Keratinocyte (primary cell): Measurements from ENCODE around the gene ARHGAP10. TPM values are rescaled to one million over a fixed set of nuclear protein-coding genes. Genes with fewer than 3 reads are reported as not detected.

Source experiments
- DNase-seq: peaks from one replicate; pipeline ENCODE4 v3.0.0-alpha.2; 2011; ENCODE audit warnings: low read depth, missing footprints, low spot score
- FAIRE-seq: peaks from 2 replicates; lab custom pipeline; 2011; peaks lifted over from hg19 to GRCh38; lab: Jason Lieb, UNC
- H2AFZ ChIP-seq: 2 replicates; pipeline ENCODE4 v1.6.0; 2012; ENCODE audit warnings: low read length, control low read depth, inconsistent platforms; ENCODE audit not compliant: control insufficient read depth
- H3K27ac ChIP-seq: 2 replicates; pipeline ENCODE4 v1.5.1; 2011; ENCODE audit warnings: low read length; ENCODE audit not compliant: control insufficient read depth, insufficient read depth
- H3K27me3 ChIP-seq: 3 replicates; pipeline ENCODE4 v1.6.0; 2011; ENCODE audit warnings: low read length; ENCODE audit not compliant: control insufficient read depth, insufficient read depth; ENCODE audit errors: extremely low read depth
- H3K36me3 ChIP-seq, 2 experiments: 2 replicates in 1 of 2; 3 replicates in 1 of 2; pipeline ENCODE4 v1.5.1; 2011; ENCODE audit warnings: low read length in 2 of 2, mild to moderate bottlenecking in 1 of 2; ENCODE audit not compliant: control insufficient read depth in 2 of 2, insufficient read depth in 2 of 2; ENCODE audit errors: extremely low read depth in 1 of 2
- H3K4me1 ChIP-seq: 3 replicates; pipeline ENCODE4 v1.5.1; 2011; ENCODE audit warnings: low read length; ENCODE audit not compliant: control insufficient read depth, insufficient read depth; ENCODE audit errors: extremely low read depth
- H3K4me2 ChIP-seq: 3 replicates; pipeline ENCODE4 v1.6.0; 2011; ENCODE audit warnings: low read depth, low read length; ENCODE audit not compliant: control insufficient read depth, insufficient read depth; ENCODE audit errors: extremely low read depth
- H3K4me3 ChIP-seq, 3 experiments: fragments of 200-600 bp in 1 of 3; sonication (generic) in 1 of 3; 2 replicates in 2 of 3; 3 replicates in 1 of 3; pipeline ENCODE4 v1.5.1; 2011 to 2016; ENCODE audit warnings: low read length in 3 of 3, mild to moderate bottlenecking in 3 of 3, control low read depth in 2 of 3, inconsistent platforms in 1 of 3, low read depth in 1 of 3, mixed read lengths in 1 of 3, mixed run types in 1 of 3, moderate library complexity in 1 of 3; ENCODE audit not compliant: control insufficient read depth in 2 of 3, insufficient read depth in 2 of 3; ENCODE audit errors: extremely low read depth in 1 of 3
- H3K79me2 ChIP-seq: 2 replicates; pipeline ENCODE4 v1.6.0; 2012; ENCODE audit warnings: low read length; ENCODE audit not compliant: control insufficient read depth, insufficient read depth
- H3K9ac ChIP-seq: 3 replicates; pipeline ENCODE4 v1.6.0; 2011; ENCODE audit warnings: low read length; ENCODE audit not compliant: control insufficient read depth, insufficient read depth; ENCODE audit errors: extremely low read depth
- H3K9me1 ChIP-seq: 3 replicates; pipeline ENCODE4 v1.6.0; 2011; ENCODE audit warnings: low read length; ENCODE audit not compliant: control insufficient read depth, insufficient read depth; ENCODE audit errors: extremely low read depth
- H3K9me3 ChIP-seq: 2 replicates; pipeline ENCODE4 v1.5.1; 2012; ENCODE audit warnings: low read depth, low read length; ENCODE audit not compliant: control insufficient read depth
- H4K20me1 ChIP-seq: 3 replicates; pipeline ENCODE4 v1.6.0; 2011; ENCODE audit warnings: low read length; ENCODE audit not compliant: control insufficient read depth, insufficient read depth; ENCODE audit errors: extremely low read depth
- EZH2 ChIP-seq: IDR thresholded peaks from one replicate; pipeline ENCODE4 v1.6.1; 2012; ENCODE audit warnings: inconsistent platforms, mild to moderate bottlenecking, low read length, moderate library complexity
- dilution Hi-C: fragments of 300-500 bp; cut with MboI; formaldehyde crosslinking; loops from one replicate; pipeline ENCODE4 v1.7.0; 2020; ENCODE audit warnings: low sequenced_read_pairs; ENCODE audit not compliant: extremely low pct_ligation_motif_present
- polyA plus RNA-seq, 5 experiments: library from polyadenylated mRNA; depleted of rRNA in 3 of 5; stranded (reverse) in 3 of 5; stranded (forward) in 1 of 5; unstranded in 1 of 5; fragments of >200 nt; gene quantifications; 1 replicate in 1 of 5; 2 replicates in 3 of 5; 3 replicates in 1 of 5; pipeline versions ENCODE4 v1.2.1 to v1.2.3, GENCODE V29; 2011 to 2012; ENCODE audit warnings: missing spikeins in 2 of 5, low read depth in 1 of 5, low replicate concordance in 1 of 5
- TF ChIP-seq, protein P1 (sequence below), 3 experiments: IDR thresholded peaks in 1 of 3; conservative IDR thresholded peaks in 1 of 3; optimal IDR thresholded peaks in 1 of 3; 2 replicates in 2 of 3; 3 replicates in 1 of 3; pipeline versions ENCODE3 to v1.5.1; 2011; ENCODE audit warnings: low read length in 3 of 3, mild to moderate bottlenecking in 3 of 3, moderate library complexity in 2 of 3, control low read depth in 1 of 3, inconsistent platforms in 1 of 3; ENCODE audit not compliant: insufficient read depth in 2 of 3; ENCODE audit errors: extremely low read depth in 1 of 3

Gene ARHGAP10
- polyA plus RNA-seq, 1 donor (not counting 4 experiments of a cell fraction or from before 2014, with no cell fraction given), result 18.7 TPM

DNA sequence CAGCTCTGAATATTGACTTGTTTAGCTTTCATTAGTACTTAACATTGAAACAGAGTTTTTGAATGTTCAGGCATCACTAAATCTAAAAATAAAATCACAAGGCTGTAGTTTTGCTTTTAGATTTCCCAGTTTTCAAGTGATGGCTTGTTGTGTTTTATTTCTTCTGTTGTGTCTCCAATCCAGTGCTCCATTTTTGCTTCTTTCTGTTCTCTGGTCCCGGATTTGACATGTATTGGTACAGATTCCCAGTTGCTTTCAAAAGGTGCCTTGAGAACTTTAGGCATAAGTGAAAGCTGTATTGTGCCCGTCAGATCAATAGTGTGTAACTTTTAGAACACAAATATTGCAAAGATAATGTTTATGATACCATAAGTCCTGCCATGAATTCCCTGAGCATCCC lies 53.2 kb downstream of the ARHGAP10 start:
- Histone ChIP-seq H3K27ac (no peak overlapping the region), H3K79me2 (peaks cover 56% of the 10 kb centered on the region), H3K9me1 (peaks cover 2% of the 10 kb centered on the region), H2AFZ (no peak overlapping the region), H3K4me3 (no peak overlapping the region), H3K27me3 (no peaks in the 10 kb centered on the region), H3K4me2 (no peak overlapping the region), H3K9me3 (no peaks in the 10 kb centered on the region), H3K4me1 (peaks cover 37% of the 10 kb centered on the region), H4K20me1 (no peaks in the 10 kb centered on the region), H3K9ac (no peak overlapping the region), H3K36me3 (no peaks in the 10 kb centered on the region)
- TF ChIP-seq EZH2, result no peak
- TF ChIP-seq, protein P1, sequence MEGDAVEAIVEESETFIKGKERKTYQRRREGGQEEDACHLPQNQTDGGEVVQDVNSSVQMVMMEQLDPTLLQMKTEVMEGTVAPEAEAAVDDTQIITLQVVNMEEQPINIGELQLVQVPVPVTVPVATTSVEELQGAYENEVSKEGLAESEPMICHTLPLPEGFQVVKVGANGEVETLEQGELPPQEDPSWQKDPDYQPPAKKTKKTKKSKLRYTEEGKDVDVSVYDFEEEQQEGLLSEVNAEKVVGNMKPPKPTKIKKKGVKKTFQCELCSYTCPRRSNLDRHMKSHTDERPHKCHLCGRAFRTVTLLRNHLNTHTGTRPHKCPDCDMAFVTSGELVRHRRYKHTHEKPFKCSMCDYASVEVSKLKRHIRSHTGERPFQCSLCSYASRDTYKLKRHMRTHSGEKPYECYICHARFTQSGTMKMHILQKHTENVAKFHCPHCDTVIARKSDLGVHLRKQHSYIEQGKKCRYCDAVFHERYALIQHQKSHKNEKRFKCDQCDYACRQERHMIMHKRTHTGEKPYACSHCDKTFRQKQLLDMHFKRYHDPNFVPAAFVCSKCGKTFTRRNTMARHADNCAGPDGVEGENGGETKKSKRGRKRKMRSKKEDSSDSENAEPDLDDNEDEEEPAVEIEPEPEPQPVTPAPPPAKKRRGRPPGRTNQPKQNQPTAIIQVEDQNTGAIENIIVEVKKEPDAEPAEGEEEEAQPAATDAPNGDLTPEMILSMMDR (optimal IDR thresholded peaks at IDR 0.05 in 1 of 3, IDR thresholded peaks at IDR 0.05 in 1 of 3, conservative IDR thresholded peaks at IDR 0.05 in 1 of 3; ENCODE audit: extremely low read depth in 1 of 3, insufficient read depth in 2 of 3, low read length in 3 of 3), result no peak
- dilution Hi-C loops, result no loop called here
- FAIRE-seq, result peak; percentile 62
- no peak for DNase-seq

DNA sequence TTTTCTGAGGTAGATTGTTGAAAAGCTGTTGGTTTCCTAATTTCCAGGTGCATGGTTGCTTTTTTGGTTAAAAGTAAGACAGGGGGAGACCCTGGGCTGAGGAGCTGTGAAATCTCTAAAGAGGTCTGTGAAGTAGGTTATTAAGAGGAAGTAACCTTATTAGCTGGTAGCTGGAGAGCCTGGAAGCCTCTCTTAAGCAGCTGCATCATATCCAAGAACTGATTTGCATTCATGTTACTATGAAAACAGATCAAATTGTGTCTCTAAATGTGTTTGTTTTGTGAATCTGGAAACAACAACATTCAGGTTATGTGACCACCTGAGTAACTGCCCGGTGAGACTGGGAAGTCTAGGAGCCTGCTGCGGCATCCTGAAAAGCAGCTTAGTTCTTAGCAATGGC lies 54.1 kb downstream of the ARHGAP10 start:
- Histone ChIP-seq H3K4me3 (no peak overlapping the region), H3K9me3 (no peaks in the 10 kb centered on the region), H3K9ac (no peak overlapping the region), H2AFZ (no peak overlapping the region), H3K27me3 (no peaks in the 10 kb centered on the region), H4K20me1 (no peaks in the 10 kb centered on the region), H3K4me1 (peaks cover 33% of the 10 kb centered on the region), H3K9me1 (peaks cover 2% of the 10 kb centered on the region), H3K79me2 (peaks cover 55% of the 10 kb centered on the region), H3K4me2 (peak overlapping the region; percentile 39), H3K36me3 (no peaks in the 10 kb centered on the region), H3K27ac (no peak overlapping the region)
- no peak for TF ChIP-seq EZH2
- TF ChIP-seq, protein P1 (optimal IDR thresholded peaks at IDR 0.05 in 1 of 3, IDR thresholded peaks at IDR 0.05 in 1 of 3, conservative IDR thresholded peaks at IDR 0.05 in 1 of 3; ENCODE audit: extremely low read depth in 1 of 3, insufficient read depth in 2 of 3, low read length in 3 of 3), result no peak
- FAIRE-seq (peak; percentile 9), DNase-seq (no peak)
- dilution Hi-C loops, result no loop called here
